Brain microvascular endothelial cell (primary cell): ENCODE measurements around the gene HCAR3.

Experiments
- DNase-seq: peaks from one replicate; pipeline ENCODE4 v3.0.0-alpha.2; 2020
- H3K27ac ChIP-seq: fragments of 250-450 bp; sonication (Bioruptor Pico); 2 replicates; pipeline ENCODE4 v1.5.1; 2020; ENCODE audit warnings: mild to moderate bottlenecking, moderate library complexity
- H3K27me3 ChIP-seq: fragments of 250-450 bp; sonication (Bioruptor Pico); replicated peaks from 2 replicates; pipeline ENCODE4 v1.5.1; 2020; ENCODE audit warnings: mild to moderate bottlenecking
- H3K36me3 ChIP-seq: fragments of 250-450 bp; sonication (Bioruptor Pico); replicated peaks from 2 replicates; pipeline ENCODE4 v1.5.1; 2020; ENCODE audit warnings: mild to moderate bottlenecking
- H3K4me3 ChIP-seq: 2 replicates; pipeline ENCODE4 v1.5.1; 2011; ENCODE audit warnings: low read depth, mild to moderate bottlenecking, control low read depth, low read length, moderate library complexity
- CTCF ChIP-seq: IDR thresholded peaks from 2 replicates; pipeline ENCODE4 v1.5.1; 2011; ENCODE audit warnings: low read depth, mild to moderate bottlenecking, moderate library complexity, low read length, control low read depth, inconsistent platforms; ENCODE audit errors: missing control alignments
- in situ Hi-C: cut with HindIII; loops from 2 replicates; pipeline ENCODE4 v1.10.0; 2017; ENCODE audit warnings: low sequenced_read_pairs, low pct_ligation_motif_present

HCAR3 gene

GRCh38 chr12:122749569-122750332, 33.1 kb upstream of the HCAR3 start:
- Histone ChIP-seq H3K27ac (no peak overlapping the region), H3K4me3 (no peak overlapping the region), H3K27me3 (no peaks in the 10 kb centered on the region), H3K36me3 (peaks cover 4% of the 10 kb centered on the region)
- in situ Hi-C loops, result loop anchor here (25.0 kb wide), 1 partner anchor 112 kb away; no protein-coding TSS in a partner anchor
- TF ChIP-seq CTCF, result no peak
- no peak for DNase-seq

GRCh38 chr12:122747224-122748135, 30.9 kb upstream of the HCAR3 start:
- Histone ChIP-seq H3K27ac (no peak overlapping the region), H3K4me3 (no peak overlapping the region), H3K27me3 (no peaks in the 10 kb centered on the region), H3K36me3 (no peaks in the 10 kb centered on the region)
- DNase-seq, result no peak
- in situ Hi-C loops, result no loop called here
- no peak for TF ChIP-seq CTCF

GRCh38 chr12:122743895-122744525, 27.4 kb upstream of the HCAR3 start:
- Histone ChIP-seq H3K27ac (no peak overlapping the region), H3K4me3 (no peak overlapping the region), H3K27me3 (no peaks in the 10 kb centered on the region), H3K36me3 (no peaks in the 10 kb centered on the region)
- in situ Hi-C loops, result no loop called here
- no peak for DNase-seq
- TF ChIP-seq CTCF, result no peak

GRCh38 chr12:122740351-122740750, 23.7 kb upstream of the HCAR3 start:
- H3K36me3 ChIP-seq, result no peaks in the 10 kb centered on the region
- H3K4me3 ChIP-seq, result no peak overlapping the region
- H3K27me3 ChIP-seq, result no peaks in the 10 kb centered on the region
- in situ Hi-C loops, result no loop called here
- no peak overlapping the region for H3K27ac ChIP-seq
- DNase-seq, result no peak
- TF ChIP-seq CTCF, result no peak

- DNase-seq, result no peak
- in situ Hi-C loops, result no loop called here
- no peak for TF ChIP-seq CTCF
- no peaks in the 10 kb centered on the region for H3K36me3 ChIP-seq
- H3K27ac ChIP-seq, result no peak overlapping the region
- no peaks in the 10 kb centered on the region for H3K27me3 ChIP-seq
- no peak overlapping the region for H3K4me3 ChIP-seq
Measured at GRCh38 chr12:122738571-122738970, 22.0 kb upstream of the HCAR3 start.
